Measurements from ENCODE around the gene SNRPD3. TPM values are rescaled to one million over a fixed set of nuclear protein-coding genes. Genes with fewer than 3 reads are reported as not detected.
A peak's percentile ranks its signal among the peaks of the same experiment; 100 is the strongest.

SNRPD3 gene
- total RNA-seq, 4 donors from 2014 or later: 107 to 135 (median 115) TPM

DNA sequence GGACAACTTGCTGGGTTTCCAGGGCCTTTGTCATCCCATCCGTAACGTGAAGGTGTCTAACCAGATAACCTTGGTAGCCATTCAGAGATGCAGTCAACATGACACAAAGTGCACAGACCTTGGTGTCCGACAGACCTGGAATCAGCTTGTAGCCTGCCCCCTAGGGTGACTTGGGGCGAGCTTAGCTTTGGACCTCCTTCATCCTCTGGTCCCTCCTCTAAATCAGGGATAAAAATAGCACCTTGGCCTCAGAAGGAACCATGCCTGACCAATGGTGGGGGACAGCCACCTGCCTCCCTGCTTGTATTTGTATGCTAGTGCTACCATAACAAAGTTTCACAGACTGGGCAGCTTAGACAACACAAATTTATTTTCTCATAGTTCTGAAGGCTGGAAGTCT is 3.7 kb downstream of the SNRPD3 start:
- no peak for ATAC-seq (ENCODE audit: low FRiP score)
- no peak for TF ChIP-seq CTCF (IDR thresholded peaks at IDR 0.05)
- DNase-seq (ENCODE audit: low spot score): no peak

GRCh38 chr22:24563246-24563645 is 7.4 kb downstream of the SNRPD3 start:
- DNase-seq (ENCODE audit: low spot score): no peak
- no peak for ATAC-seq (ENCODE audit: low FRiP score)
- TF ChIP-seq CTCF (IDR thresholded peaks at IDR 0.05): no peak

DNA sequence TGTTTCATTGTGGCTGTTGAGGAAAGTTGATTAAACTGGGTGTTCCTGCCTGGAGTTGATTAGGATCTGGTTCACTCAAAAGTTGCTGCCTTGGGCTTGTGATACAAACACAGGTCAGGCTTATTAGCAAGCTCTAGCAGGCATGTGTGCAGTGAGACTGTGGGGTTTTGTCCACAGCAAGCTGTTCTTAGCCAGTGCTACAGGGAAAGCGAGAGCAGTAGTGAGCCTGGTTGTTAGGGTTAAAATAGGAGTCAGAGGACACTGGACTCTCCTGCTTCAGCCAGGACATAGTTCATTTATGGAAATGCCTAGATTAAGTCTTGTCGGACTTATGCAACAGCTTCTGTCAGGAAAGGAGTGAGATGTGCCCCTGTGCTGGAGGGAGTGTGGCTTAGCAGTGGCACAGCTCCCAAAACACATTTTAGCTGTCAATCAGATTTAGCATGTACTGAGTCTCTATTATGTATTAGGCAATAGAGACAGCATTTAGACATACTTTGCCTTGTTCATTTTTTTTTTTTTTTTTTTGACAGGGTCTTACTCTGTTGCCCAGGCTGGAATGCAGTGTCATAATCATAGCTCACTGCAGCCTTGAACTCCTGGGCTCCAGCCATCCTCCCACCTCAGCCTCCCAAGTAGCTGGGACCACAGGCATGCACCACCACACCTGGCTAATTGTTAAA is 8.7 kb downstream of the SNRPD3 start:
- DNase-seq (ENCODE audit: low spot score) (no peak), ATAC-seq (ENCODE audit: low FRiP score) (peak; percentile 55)
- no peak for TF ChIP-seq CTCF (IDR thresholded peaks at IDR 0.05)

GRCh38 chr22:24565077-24565476 is 9.3 kb downstream of the SNRPD3 start:
- no peak for DNase-seq (ENCODE audit: low spot score)
- ATAC-seq (ENCODE audit: low FRiP score): no peak
- no peak for TF ChIP-seq CTCF (IDR thresholded peaks at IDR 0.05)

- no peak for TF ChIP-seq CTCF (IDR thresholded peaks at IDR 0.05)
- no peak for ATAC-seq (ENCODE audit: low FRiP score)
- DNase-seq (ENCODE audit: low spot score): no peak
These were observed 11.2 kb downstream of the SNRPD3 start for GRCh38 chr22:24566899-24567511.

- no peak for TF ChIP-seq CTCF (IDR thresholded peaks at IDR 0.05)
- DNase-seq (ENCODE audit: low spot score): no peak
- ATAC-seq (ENCODE audit: low FRiP score): no peak
These were observed 11.9 kb downstream of the SNRPD3 start for GRCh38 chr22:24567668-24568067.

DNA sequence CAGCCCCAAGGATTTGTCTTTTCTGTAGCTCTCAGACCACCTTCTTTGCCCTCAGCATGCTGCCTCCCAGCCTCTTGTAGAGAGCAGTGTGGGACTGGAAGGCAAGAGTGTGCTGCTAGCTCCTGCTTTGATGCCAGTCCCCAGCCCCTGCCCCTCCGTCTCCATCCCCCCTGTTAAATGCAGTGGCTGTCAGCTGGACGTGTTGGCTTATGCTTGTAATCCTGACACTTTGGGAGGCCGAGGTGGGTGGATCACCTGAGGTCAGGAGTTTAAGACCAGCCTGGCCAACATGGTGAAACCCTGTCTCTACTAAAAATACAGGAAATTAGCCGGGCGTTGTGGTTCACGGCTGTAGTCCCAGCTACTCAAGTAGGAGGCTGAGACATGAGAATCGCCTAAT is 15.5 kb downstream of the SNRPD3 start:
- ATAC-seq (ENCODE audit: low FRiP score): no peak
- DNase-seq (ENCODE audit: low spot score): no peak
- no peak for TF ChIP-seq CTCF (IDR thresholded peaks at IDR 0.05)

All from omental fat pad (tissue), 4 donors.